Subcutaneous adipose tissue (tissue), 4 donors: ENCODE data around the gene MEDAG. TPM values are rescaled to one million over a fixed set of nuclear protein-coding genes. Genes with fewer than 3 reads are reported as not detected.

ENCODE experiments used
- total RNA-seq, 4 donors: library from RNA; depleted of rRNA; stranded (reverse); fragments of >200 nt; gene quantifications; one replicate each; pipeline ENCODE4 v1.1.0, GENCODE V29; 2016
- TF ChIP-seq, protein P1 (sequence below): fragments of 450-650 bp; IDR thresholded peaks from one replicate; pipeline ENCODE4 v1.5.1; 2016; ENCODE audit warnings: low read depth, mild to moderate bottlenecking, control low read depth, antibody characterized with exemption, moderate library complexity

MEDAG gene
- total RNA-seq, 4 donors from 2014 or later = 83.8 to 174 (median 140) TPM

- TF ChIP-seq, protein P1, sequence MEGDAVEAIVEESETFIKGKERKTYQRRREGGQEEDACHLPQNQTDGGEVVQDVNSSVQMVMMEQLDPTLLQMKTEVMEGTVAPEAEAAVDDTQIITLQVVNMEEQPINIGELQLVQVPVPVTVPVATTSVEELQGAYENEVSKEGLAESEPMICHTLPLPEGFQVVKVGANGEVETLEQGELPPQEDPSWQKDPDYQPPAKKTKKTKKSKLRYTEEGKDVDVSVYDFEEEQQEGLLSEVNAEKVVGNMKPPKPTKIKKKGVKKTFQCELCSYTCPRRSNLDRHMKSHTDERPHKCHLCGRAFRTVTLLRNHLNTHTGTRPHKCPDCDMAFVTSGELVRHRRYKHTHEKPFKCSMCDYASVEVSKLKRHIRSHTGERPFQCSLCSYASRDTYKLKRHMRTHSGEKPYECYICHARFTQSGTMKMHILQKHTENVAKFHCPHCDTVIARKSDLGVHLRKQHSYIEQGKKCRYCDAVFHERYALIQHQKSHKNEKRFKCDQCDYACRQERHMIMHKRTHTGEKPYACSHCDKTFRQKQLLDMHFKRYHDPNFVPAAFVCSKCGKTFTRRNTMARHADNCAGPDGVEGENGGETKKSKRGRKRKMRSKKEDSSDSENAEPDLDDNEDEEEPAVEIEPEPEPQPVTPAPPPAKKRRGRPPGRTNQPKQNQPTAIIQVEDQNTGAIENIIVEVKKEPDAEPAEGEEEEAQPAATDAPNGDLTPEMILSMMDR = no peak
Observed at GRCh38 chr13:30873499-30873898, 32.6 kb upstream of the MEDAG start.

GRCh38 chr13:30874111-30874510, 32.0 kb upstream of the MEDAG start:
- TF ChIP-seq, protein P1 = no peak

DNA sequence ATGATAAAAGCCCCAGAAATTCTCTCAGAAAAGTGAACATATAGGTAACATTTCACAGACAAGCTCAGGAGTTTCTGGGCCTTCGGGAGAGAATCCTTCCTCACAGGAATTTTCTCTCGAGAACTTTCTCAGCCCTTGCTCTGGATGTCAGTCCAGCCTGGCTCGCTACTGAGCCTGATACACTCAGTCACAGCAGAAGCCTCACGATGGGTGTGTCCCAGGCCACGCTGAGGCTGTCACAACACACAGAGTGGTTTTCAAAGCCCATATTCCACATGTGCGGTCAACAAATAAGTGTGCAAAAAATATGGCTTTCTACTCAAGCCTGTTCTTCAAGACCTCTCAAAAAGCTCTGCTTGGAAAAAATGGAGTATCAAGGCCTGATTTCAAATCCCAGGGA, 31.5 kb upstream of the MEDAG start:
- TF ChIP-seq, protein P1 = no peak

- TF ChIP-seq, protein P1 = no peak
Observed at GRCh38 chr13:30877335-30877734, 28.7 kb upstream of the MEDAG start.

DNA sequence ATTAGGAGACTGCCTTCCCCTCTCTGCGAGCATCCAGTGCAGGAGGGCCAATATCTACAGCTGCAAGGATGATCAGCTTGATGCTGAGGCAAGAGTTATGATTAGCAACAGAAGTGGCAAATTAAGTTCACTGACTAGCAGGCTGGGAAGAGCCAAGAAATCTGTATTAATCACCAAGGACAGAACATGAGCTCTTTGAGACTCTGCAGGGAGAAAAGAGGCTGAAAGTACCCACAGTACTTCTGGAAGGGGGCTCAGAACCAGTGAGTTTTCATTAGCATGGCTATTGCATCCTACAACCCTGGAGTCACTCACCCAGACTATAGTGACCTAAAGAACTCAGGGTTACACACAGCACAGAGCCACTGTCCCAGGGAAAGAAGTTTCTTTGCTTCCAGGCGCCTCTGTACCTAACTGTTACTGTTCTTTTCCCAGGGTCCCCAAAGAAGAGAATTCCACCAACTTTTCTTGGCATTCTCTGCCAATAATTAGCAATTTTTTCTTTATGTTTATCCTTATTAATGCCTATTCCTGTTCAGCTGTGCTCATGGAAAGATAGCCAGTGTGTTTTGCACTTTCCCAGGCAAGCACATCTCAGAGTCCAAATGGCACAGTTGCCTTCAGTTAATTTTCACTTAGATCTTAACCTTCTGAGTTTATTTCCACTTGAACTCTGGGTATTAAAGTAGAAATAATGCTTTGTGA, 25.8 kb upstream of the MEDAG start:
- TF ChIP-seq, protein P1 = no peak

GRCh38 chr13:30880856-30881155, 25.3 kb upstream of the MEDAG start:
- TF ChIP-seq, protein P1 = no peak

GRCh38 chr13:30881191-30881651, 24.9 kb upstream of the MEDAG start:
- TF ChIP-seq, protein P1 = no peak
